GM21737 (cell line): ENCODE data around the gene DDX4.

Source experiments
- ATAC-seq: cut with Tn5 transposase; IDR thresholded peaks from one replicate; pipeline ENCODE4 v1.9.1; 2021; ENCODE audit warnings: mild to moderate bottlenecking, moderate library complexity; ENCODE audit not compliant: unreplicated experiment

DDX4 gene

DNA sequence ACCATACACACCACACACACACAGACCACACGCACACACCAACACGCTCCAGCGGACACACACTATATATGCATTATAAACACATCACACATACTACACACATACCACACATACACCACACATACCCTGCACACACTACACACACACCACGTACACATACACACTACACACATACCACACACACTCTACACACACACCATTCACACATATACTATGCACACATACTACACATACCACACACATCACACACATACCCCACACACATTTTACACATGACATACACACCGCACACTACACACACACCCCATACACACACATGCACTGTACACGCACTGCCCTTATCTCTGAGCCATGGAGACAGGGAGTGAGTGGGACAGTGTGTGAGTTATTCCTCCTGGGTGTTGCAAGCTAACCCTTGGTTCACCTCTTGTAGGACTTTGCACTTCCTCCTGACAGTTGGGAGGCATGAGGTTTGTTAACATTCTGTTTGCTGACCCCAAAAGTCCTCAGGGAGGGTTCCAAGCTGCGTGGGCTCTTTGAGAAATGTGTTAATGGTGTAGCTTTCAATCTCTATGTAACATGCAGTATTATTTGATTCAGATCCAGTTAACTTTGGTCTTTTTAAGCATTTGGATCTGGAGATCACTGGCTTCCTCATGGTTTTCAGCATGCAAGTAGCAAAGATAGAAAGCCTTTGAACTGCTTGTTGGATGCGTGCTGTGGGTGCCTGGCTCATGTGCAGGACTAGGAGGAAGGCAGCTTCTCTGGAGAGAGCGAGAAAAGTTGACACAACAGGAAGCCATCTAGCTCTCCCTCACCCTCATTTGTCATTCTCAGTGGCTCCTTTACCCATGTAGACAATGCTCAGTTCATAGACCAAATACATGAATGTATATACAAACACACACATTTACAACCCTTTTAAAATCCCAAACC, 127.0 kb downstream of the DDX4 start:
- ATAC-seq = no peak

- no peak for ATAC-seq
Measured at GRCh38 chr5:55865831-55866230, 128.0 kb downstream of the DDX4 start.

DNA sequence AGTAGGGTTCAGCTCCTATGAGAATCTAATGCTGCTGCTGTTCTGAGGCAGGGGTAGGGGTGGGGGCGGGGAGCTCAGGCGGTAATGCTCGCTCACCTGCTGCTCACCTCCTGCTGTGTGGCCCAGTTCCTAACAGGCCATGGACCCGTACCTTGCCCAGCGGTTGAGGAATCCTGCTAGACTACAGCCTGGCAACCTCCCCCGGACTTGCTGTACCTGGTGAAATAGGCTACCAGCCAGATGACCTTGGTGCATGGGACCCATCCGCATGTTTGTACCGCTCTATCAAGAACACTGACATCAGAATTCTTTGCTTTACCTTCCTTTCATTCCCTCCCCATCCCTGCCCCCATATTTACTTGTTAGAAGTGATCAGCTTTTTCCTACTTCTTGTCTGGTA, 128.6 kb downstream of the DDX4 start:
- no peak for ATAC-seq
